GM12873 (cell line): ENCODE results near the gene TRPV2.

Source experiments
- TF ChIP-seq, protein P1 (sequence below): IDR thresholded peaks from 2 replicates; pipeline ENCODE4 v1.5.1; 2012; ENCODE audit warnings: low read depth, mild to moderate bottlenecking, moderate library complexity, low read length, control low read depth; ENCODE audit not compliant: insufficient read depth; ENCODE audit errors: missing control alignments

The TRPV2 gene

DNA sequence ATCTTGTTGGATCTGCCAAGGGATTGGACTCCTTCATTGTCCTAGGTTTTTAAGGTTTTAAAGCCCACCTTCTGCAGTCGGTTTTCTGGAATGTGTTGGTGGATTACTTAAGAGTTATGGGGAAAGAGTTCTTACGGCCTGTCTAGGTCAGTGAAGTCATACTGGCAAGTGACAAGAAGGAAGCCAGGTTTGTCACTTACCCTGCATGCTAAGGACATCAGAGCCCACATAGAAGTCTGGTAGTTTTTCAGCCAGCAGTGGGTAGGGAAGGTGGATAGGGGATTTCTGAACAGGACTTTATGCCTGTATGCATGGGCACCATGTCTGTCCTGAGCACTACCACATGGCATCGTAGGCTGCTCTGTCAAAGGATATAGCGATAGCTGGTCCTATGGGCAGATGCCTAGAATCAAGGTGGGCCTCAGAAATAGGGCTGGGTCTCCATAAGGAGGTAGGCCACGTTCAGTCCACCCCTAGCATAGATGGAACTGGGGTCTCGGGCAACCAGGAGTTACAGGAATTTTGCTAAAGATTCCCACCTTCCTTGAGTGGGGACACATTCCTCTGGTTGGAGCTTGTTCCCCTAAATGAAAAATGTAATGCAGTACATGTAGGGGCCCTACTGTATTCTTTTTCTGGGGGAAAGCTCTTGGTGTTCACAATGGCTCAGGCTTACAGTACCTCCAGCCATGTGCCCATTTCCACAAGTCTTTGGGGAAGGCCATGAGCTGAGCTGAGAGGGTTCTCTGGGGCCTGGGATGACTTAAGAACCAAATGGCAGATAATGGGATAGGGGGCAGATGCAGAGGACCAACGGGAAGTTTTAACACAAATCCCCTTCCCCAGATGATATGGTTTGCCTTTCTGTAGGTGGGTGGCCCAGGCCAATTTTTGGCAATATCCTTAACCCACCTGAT lies 27.5 kb downstream of the TRPV2 start:
- TF ChIP-seq, protein P1, sequence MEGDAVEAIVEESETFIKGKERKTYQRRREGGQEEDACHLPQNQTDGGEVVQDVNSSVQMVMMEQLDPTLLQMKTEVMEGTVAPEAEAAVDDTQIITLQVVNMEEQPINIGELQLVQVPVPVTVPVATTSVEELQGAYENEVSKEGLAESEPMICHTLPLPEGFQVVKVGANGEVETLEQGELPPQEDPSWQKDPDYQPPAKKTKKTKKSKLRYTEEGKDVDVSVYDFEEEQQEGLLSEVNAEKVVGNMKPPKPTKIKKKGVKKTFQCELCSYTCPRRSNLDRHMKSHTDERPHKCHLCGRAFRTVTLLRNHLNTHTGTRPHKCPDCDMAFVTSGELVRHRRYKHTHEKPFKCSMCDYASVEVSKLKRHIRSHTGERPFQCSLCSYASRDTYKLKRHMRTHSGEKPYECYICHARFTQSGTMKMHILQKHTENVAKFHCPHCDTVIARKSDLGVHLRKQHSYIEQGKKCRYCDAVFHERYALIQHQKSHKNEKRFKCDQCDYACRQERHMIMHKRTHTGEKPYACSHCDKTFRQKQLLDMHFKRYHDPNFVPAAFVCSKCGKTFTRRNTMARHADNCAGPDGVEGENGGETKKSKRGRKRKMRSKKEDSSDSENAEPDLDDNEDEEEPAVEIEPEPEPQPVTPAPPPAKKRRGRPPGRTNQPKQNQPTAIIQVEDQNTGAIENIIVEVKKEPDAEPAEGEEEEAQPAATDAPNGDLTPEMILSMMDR: no peak

DNA sequence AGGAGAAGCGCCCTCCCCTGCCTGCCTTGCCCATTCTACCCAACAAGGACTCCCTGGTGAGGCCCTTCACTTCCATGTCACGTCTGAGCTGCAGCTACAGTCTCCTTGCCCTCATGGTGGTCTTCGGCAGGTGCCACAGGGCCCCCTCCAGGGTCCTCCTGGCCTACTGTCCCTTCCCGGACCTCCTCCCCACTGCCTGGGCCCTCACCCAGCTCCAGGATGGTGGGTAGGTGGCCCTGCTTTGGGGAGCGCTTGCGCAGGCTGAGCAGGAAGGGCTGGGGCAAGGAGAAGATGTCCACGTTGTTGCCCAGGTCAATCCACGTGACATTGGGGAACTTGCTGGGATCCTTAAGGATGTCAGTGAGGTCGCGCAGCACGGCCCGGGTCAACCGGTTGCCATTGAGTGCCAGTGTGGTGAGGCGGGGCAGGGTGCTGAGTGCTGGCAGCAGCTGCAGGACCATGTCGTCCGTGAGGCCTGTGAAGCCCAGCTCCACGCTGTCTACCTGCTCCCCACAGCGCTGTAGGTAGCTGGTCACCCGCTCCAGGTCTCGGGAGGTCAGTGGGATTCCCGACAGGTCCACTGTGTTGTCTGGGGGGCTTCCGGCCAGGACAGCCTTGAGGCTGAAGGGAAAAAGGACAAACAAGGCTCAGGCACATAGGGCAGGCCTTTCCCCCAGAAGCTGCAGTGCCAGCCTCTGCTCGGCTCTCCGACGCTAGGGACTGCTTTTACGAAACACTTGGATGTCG lies 28.3 kb downstream of the TRPV2 start:
- TF ChIP-seq, protein P1: no peak

DNA sequence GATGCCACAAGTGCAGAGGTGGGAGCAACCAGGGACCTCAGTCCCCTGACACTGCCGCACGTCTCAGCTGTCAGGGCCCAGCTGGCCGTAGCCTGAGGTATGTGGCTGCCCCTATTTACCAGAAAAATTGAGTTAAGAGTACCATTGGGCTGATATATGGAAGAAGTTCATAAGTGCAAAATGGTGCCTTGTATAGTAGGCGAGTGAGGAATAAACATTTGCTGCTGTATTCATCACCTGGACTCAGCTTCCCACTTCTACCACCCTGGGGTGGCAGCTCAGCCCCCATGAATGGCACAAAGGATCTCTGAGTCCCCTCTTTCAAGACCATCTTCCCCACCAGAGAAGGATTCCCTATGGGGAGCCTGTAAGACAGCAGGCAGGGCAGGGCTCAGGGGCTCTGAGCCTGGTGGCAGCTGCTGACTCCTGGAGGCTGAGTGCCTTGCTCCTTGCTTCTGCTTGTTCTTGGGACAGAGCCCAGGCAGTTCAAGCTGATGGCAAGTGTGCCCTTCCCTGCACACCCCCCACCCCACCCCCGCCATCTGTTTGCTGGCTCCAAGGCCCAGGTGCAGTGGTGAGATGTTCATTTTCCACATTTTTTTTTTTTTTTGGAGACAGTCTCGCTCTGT lies 29.0 kb downstream of the TRPV2 start:
- TF ChIP-seq, protein P1: no peak

DNA sequence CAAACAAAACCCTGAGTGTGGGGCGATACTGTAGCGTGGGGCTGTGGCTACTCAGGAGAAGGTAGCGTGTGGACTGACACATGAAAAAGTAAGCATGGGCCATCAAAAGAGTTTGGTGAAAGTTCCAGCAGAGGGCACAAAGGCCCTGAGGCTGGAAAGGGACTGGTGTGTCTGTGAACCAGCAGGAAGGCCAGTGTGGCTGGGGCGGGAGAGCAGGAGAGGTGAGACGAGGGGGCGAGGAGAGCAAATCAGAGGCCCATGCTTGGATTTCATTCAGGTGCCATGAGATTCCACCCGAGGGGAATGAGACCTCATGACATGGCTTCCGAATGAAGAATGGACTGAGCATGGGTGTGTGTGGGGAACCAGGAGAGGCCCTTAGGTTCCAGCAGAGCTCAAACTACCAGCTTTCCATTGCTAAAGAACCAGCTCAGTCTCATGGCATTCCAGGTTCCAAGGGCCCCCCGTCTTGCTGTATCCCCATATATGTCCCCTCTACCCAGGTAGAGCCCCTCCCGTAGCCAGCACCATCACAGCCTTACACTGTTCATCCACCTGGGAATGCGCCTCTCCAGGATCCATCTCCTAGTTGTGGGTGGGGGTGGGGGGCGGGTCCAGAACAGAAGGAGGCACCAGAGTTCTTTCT lies 31.1 kb downstream of the TRPV2 start:
- TF ChIP-seq, protein P1: no peak

DNA sequence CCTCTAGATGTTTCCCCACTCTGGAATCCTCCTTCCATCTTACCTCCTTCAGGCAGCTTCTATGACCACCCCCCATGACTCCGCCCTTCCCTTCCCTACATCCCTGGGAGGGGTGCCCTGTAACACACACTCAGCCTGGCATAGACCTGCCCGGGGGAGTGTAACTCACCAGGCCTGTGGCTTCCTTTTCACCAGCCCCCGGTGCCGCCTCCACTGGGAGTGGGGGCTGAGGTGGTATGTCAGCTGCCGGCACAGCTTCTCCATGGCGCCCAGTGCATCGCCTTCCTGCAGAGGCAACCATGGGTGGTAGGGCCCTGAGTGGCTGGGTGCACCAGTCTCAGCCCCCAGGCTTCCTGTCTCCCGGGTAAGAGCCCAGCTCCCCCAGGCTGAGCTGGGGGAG lies 32.3 kb downstream of the TRPV2 start:
- TF ChIP-seq, protein P1: no peak

DNA sequence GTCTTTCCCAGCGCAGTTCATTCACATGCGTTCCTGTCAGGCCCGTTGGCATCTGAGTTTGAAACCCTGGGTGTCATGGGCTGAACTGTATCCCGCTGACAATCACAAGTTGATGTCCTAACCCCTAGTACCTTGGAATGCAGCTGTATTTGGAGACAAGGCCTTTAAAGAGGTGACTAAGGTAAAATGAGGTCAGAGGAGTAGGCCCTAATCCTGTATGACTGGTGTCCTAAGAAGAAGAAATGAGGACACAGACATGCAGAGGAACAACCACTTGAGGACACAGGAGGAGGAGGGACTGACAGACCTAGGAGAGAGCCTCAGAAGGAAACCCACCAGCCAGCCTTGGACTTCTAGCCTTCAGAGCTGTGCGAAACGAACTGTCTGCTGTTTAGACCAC lies 33.1 kb downstream of the TRPV2 start:
- TF ChIP-seq, protein P1: no peak
